ENCODE results near the gene LCAT.
"Not testable (repeated sequence)": the region's sequence is repeated elsewhere in the genome, so short reads cannot be mapped to it uniquely, and the experiment has no call there.

- not testable (repeated sequence) for TF ChIP-seq EZH2 (IDR thresholded peaks at IDR 0.05; ENCODE audit: low read depth, unreplicated experiment); REST (IDR thresholded peaks at IDR 0.05; ENCODE audit: unreplicated experiment); POLR2AphosphoS5 (IDR thresholded peaks at IDR 0.05; ENCODE audit: low read depth); EZH2phosphoT487 (IDR thresholded peaks at IDR 0.05; ENCODE audit: unreplicated experiment); ZNF462 (CRISPR knock-in tag; IDR thresholded peaks at IDR 0.05); STAT1 (IDR thresholded peaks at IDR 0.05; ENCODE audit: unreplicated experiment); JUNB (IDR thresholded peaks at IDR 0.05; ENCODE audit: unreplicated experiment); ZNF331 (CRISPR knock-in tag; IDR thresholded peaks at IDR 0.05; ENCODE audit: low read depth)
- TF ChIP-seq, protein P1, sequence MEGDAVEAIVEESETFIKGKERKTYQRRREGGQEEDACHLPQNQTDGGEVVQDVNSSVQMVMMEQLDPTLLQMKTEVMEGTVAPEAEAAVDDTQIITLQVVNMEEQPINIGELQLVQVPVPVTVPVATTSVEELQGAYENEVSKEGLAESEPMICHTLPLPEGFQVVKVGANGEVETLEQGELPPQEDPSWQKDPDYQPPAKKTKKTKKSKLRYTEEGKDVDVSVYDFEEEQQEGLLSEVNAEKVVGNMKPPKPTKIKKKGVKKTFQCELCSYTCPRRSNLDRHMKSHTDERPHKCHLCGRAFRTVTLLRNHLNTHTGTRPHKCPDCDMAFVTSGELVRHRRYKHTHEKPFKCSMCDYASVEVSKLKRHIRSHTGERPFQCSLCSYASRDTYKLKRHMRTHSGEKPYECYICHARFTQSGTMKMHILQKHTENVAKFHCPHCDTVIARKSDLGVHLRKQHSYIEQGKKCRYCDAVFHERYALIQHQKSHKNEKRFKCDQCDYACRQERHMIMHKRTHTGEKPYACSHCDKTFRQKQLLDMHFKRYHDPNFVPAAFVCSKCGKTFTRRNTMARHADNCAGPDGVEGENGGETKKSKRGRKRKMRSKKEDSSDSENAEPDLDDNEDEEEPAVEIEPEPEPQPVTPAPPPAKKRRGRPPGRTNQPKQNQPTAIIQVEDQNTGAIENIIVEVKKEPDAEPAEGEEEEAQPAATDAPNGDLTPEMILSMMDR (conservative IDR thresholded peaks at IDR 0.05; ENCODE audit: low read depth in 2 of 2): not testable (repeated sequence)
Measured at GRCh38 chr16:67915496-67915769, 28.5 kb downstream of the LCAT start.

Measured in GM23338 (cell line).